ENCODE data around the gene ANP32A. TPM values are rescaled to one million over a fixed set of nuclear protein-coding genes. Genes with fewer than 3 reads are reported as not detected.

Gene ANP32A
- total and polyA plus RNA-seq, 2 donors (not counting 1 experiment from before 2014, with no cell fraction given), result 47.7 to 53.1 TPM

- peak; percentile 64 to 73 for DNase-seq (ENCODE audit: low read depth in 2 of 2)
- Histone ChIP-seq H3K9me3 (ENCODE audit: control insufficient read depth, insufficient read depth, low read depth, low read length) (no peaks in the 10 kb centered on the region), H3K9ac (ENCODE audit: insufficient read depth, low read length) (peak overlapping the region; percentile 80), H2AFZ (ENCODE audit: low read length) (no peak overlapping the region), H3K4me3 (replicated peaks in 1 of 4; ENCODE audit: control extremely low read depth in 1 of 4, insufficient read depth in 1 of 4, low read depth in 3 of 4, low read length in 4 of 4) (peak overlapping the region; percentile 81 to 93 (median 90)), H3K79me2 (ENCODE audit: control insufficient read depth, insufficient read depth, low read length) (peaks cover 63% of the 10 kb centered on the region), H4K20me1 (ENCODE audit: control insufficient read depth, extremely low read depth, insufficient read depth, low read length) (no peaks in the 10 kb centered on the region), H3K27me3 (ENCODE audit: control insufficient read depth, insufficient read depth, low read length) (no peaks in the 10 kb centered on the region), H3K4me1 (ENCODE audit: control insufficient read depth, extremely low read depth, insufficient read depth, low read length) (peaks cover 5% of the 10 kb centered on the region), H3K4me2 (ENCODE audit: extremely low read depth, insufficient read depth, low read length) (peak overlapping the region; percentile 33), H3K36me3 (ENCODE audit: control insufficient read depth, insufficient read depth, low read length) (no peaks in the 10 kb centered on the region), H3K27ac (ENCODE audit: insufficient read depth, low read length) (peak overlapping the region; percentile 89)
- TF ChIP-seq CTCF (conservative IDR thresholded peaks at IDR 0.05 in 1 of 2, IDR thresholded peaks at IDR 0.05 in 1 of 2; ENCODE audit: low read depth in 1 of 2, low read length in 2 of 2) (no peak), EZH2 (IDR thresholded peaks at IDR 0.05; ENCODE audit: low read length, missing control alignments) (no peak)
These were observed 2.5 kb downstream of the ANP32A start for GRCh38 chr15:68818066-68818768.

- no peak for TF ChIP-seq CTCF (conservative IDR thresholded peaks at IDR 0.05 in 1 of 2, IDR thresholded peaks at IDR 0.05 in 1 of 2; ENCODE audit: low read depth in 1 of 2, low read length in 2 of 2)
- no peak for TF ChIP-seq EZH2 (IDR thresholded peaks at IDR 0.05; ENCODE audit: low read length, missing control alignments)
- peak; percentile 56 to 67 for DNase-seq (ENCODE audit: low read depth in 2 of 2)
These were observed 3.2 kb downstream of the ANP32A start for GRCh38 chr15:68817304-68818065.

GRCh38 chr15:68816795-68817303, 3.8 kb downstream of the ANP32A start:
- Histone ChIP-seq H3K4me1 (ENCODE audit: control insufficient read depth, extremely low read depth, insufficient read depth, low read length) (peaks cover 6% of the 10 kb centered on the region), H3K9ac (ENCODE audit: insufficient read depth, low read length) (peak overlapping the region; percentile 50), H3K9me3 (ENCODE audit: control insufficient read depth, insufficient read depth, low read depth, low read length) (no peaks in the 10 kb centered on the region), H4K20me1 (ENCODE audit: control insufficient read depth, extremely low read depth, insufficient read depth, low read length) (no peaks in the 10 kb centered on the region), H3K4me2 (ENCODE audit: extremely low read depth, insufficient read depth, low read length) (peak overlapping the region; percentile 96), H3K4me3 (replicated peaks in 1 of 4; ENCODE audit: control extremely low read depth in 1 of 4, insufficient read depth in 1 of 4, low read depth in 3 of 4, low read length in 4 of 4) (peak overlapping the region; percentile 81 to 93 (median 90)), H3K27me3 (ENCODE audit: control insufficient read depth, insufficient read depth, low read length) (no peaks in the 10 kb centered on the region), H3K36me3 (ENCODE audit: control insufficient read depth, insufficient read depth, low read length) (no peaks in the 10 kb centered on the region), H2AFZ (ENCODE audit: low read length) (peak overlapping the region; percentile 69), H3K27ac (ENCODE audit: insufficient read depth, low read length) (peak overlapping the region; percentile 89), H3K79me2 (ENCODE audit: control insufficient read depth, insufficient read depth, low read length) (peaks cover 74% of the 10 kb centered on the region)
- peak in 1 of 2 donors; percentile 66 for DNase-seq (ENCODE audit: low read depth in 2 of 2)
- TF ChIP-seq EZH2 (IDR thresholded peaks at IDR 0.05; ENCODE audit: low read length, missing control alignments) (no peak), CTCF (conservative IDR thresholded peaks at IDR 0.05 in 1 of 2, IDR thresholded peaks at IDR 0.05 in 1 of 2; ENCODE audit: low read depth in 1 of 2, low read length in 2 of 2) (no peak)

More at GRCh38 chr15:68817304-68818065, 3.2 kb downstream of the ANP32A start:
- peaks cover 68% of the 10 kb centered on the region for H3K79me2 ChIP-seq (ENCODE audit: control insufficient read depth, insufficient read depth, low read length)
- H3K27me3 ChIP-seq (ENCODE audit: control insufficient read depth, insufficient read depth, low read length), result no peaks in the 10 kb centered on the region
- H4K20me1 ChIP-seq (ENCODE audit: control insufficient read depth, extremely low read depth, insufficient read depth, low read length), result no peaks in the 10 kb centered on the region
- H3K9me3 ChIP-seq (ENCODE audit: control insufficient read depth, insufficient read depth, low read depth, low read length), result no peaks in the 10 kb centered on the region
- peaks cover 6% of the 10 kb centered on the region for H3K4me1 ChIP-seq (ENCODE audit: control insufficient read depth, extremely low read depth, insufficient read depth, low read length)
- H3K9ac ChIP-seq (ENCODE audit: insufficient read depth, low read length), result peak overlapping the region; percentile 80
- H3K36me3 ChIP-seq (ENCODE audit: control insufficient read depth, insufficient read depth, low read length), result no peaks in the 10 kb centered on the region
- H3K4me2 ChIP-seq (ENCODE audit: extremely low read depth, insufficient read depth, low read length), result peak overlapping the region; percentile 96
- peak overlapping the region; percentile 89 for H3K27ac ChIP-seq (ENCODE audit: insufficient read depth, low read length)
- peak overlapping the region; percentile 69 for H2AFZ ChIP-seq (ENCODE audit: low read length)
- peak overlapping the region; percentile 81 to 93 (median 90) for H3K4me3 ChIP-seq (replicated peaks in 1 of 4; ENCODE audit: control extremely low read depth in 1 of 4, insufficient read depth in 1 of 4, low read depth in 3 of 4, low read length in 4 of 4)
